ENCODE results near the gene GLRA3. TPM values are rescaled to one million over a fixed set of nuclear protein-coding genes. Genes with fewer than 3 reads are reported as not detected.

Gene GLRA3
- total RNA-seq, 1 donor from 2014 or later = not detected

DNA sequence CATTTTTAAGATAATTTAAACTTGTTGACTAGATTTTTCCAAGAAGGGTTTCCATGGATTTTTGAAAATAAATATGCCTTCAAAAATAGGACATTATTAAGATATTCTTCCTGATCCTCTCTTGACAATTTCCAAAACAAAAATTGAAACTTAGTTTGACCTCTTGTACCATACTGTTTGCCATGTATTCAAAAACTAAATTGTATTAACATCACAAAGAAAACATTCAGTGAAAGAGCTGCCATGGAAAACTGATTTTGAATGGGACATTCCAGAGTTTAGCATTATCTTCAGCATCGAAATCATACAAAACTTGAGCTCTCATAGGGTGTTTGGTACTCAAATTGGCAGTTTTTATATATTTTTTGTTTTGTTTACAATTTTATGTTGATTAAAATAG, 238.7 kb downstream of the GLRA3 start:
- TF ChIP-seq, protein P1, sequence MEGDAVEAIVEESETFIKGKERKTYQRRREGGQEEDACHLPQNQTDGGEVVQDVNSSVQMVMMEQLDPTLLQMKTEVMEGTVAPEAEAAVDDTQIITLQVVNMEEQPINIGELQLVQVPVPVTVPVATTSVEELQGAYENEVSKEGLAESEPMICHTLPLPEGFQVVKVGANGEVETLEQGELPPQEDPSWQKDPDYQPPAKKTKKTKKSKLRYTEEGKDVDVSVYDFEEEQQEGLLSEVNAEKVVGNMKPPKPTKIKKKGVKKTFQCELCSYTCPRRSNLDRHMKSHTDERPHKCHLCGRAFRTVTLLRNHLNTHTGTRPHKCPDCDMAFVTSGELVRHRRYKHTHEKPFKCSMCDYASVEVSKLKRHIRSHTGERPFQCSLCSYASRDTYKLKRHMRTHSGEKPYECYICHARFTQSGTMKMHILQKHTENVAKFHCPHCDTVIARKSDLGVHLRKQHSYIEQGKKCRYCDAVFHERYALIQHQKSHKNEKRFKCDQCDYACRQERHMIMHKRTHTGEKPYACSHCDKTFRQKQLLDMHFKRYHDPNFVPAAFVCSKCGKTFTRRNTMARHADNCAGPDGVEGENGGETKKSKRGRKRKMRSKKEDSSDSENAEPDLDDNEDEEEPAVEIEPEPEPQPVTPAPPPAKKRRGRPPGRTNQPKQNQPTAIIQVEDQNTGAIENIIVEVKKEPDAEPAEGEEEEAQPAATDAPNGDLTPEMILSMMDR (conservative IDR thresholded peaks at IDR 0.05; ENCODE audit: low read depth, low read length) = no peak
- no peak overlapping the region for H3K4me3 ChIP-seq (ENCODE audit: low read depth, low read length)
- no peak for DNase-seq (ENCODE audit: low read depth)

Other genes with a start within 250 kb of the GLRA3 start
- not detected in 2 replicates for gene ADAM29, start 89.1 kb upstream of the GLRA3 start, total RNA-seq

Data from epithelial cell of proximal tubule (primary cell).